Thyroid gland (tissue), 4 donors: ENCODE measurements around the gene TM9SF4. TPM values are rescaled to one million over a fixed set of nuclear protein-coding genes. Genes with fewer than 3 reads are reported as not detected.
A peak's percentile ranks its signal among the peaks of the same experiment; 100 is the strongest.

Experiments
- DNase-seq, 2 donors: peaks; one replicate each; pipeline ENCODE4 v3.0.0-alpha.2; 2019
- H3K27ac ChIP-seq, 3 donors: fragments of 200-600 bp; sonication (generic); 1 replicate in 2 of 3; 2 replicates in 1 of 3; pipeline ENCODE4 v1.5.1; 2016 to 2019; ENCODE audit warnings: mild to moderate bottlenecking in 1 of 3, moderate library complexity in 1 of 3
- H3K27me3 ChIP-seq: fragments of 200-600 bp; sonication (generic); one replicate; pipeline ENCODE4 v1.5.1; 2019
- H3K36me3 ChIP-seq, 2 donors: fragments of 200-600 bp; sonication (generic); one replicate each; pipeline ENCODE4 v1.5.1; 2016 to 2019
- H3K4me1 ChIP-seq, 2 donors: fragments of 200-600 bp; sonication (generic); one replicate each; pipeline ENCODE4 v1.5.1; 2017 to 2019
- H3K4me3 ChIP-seq, 3 donors: fragments of 200-600 bp; sonication (generic); replicated peaks in 1 of 3; 1 replicate in 2 of 3; 2 replicates in 1 of 3; pipeline ENCODE4 v1.5.1; 2016; ENCODE audit warnings: mild to moderate bottlenecking in 1 of 3
- H3K9me3 ChIP-seq: fragments of 200-600 bp; sonication (generic); one replicate; pipeline ENCODE4 v1.5.1; 2017
- CTCF ChIP-seq, 6 experiments: fragments of 200-600 bp in 3 of 6; fragments of 450-650 bp in 3 of 6; sonication (generic) in 3 of 6; IDR thresholded peaks; one replicate each; pipeline ENCODE4 v1.5.1; 2016 to 2019; ENCODE audit warnings: antibody characterized with exemption in 6 of 6, mild to moderate bottlenecking in 2 of 6, inconsistent platforms in 1 of 6, moderate library complexity in 1 of 6
- POLR2A ChIP-seq, 2 donors: fragments of 450-650 bp; IDR thresholded peaks; one replicate each; pipeline ENCODE4 v1.6.1; 2017; ENCODE audit warnings: antibody characterized with exemption in 2 of 2, mild to moderate bottlenecking in 2 of 2, moderate library complexity in 1 of 2
- WGBS, 2 donors: methylation state at CpG; one replicate each; pipeline ENCODE4 v1.1.5; 2017; 5-methylcytosine and 5-hydroxymethylcytosine counted together
- intact Hi-C: fragments of 100-400 bp; cut with DNase I; formaldehyde crosslinking; loops from one replicate; pipeline ENCODE4 v1.15.1; 2023
- total RNA-seq, 4 donors: library from RNA; depleted of rRNA; stranded (reverse); fragments of >200 nt; gene quantifications; one replicate each; pipeline ENCODE4 v1.2.3, GENCODE V29; 2016

The TM9SF4 gene
- total RNA-seq, 4 donors from 2014 or later, result 28.8 to 46.0 (median 38.0) TPM

- no peak for TF ChIP-seq CTCF (IDR thresholded peaks at IDR 0.05)
- no peak for TF ChIP-seq POLR2A (IDR thresholded peaks at IDR 0.05)
- no peak overlapping the region for H3K4me3 ChIP-seq
- no peaks in the 10 kb centered on the region for H3K4me1 ChIP-seq
- H3K9me3 ChIP-seq, result no peaks in the 10 kb centered on the region
- H3K36me3 ChIP-seq, result no peaks in the 10 kb centered on the region
- H3K27ac ChIP-seq, result no peak overlapping the region
- WGBS, 2 donors, result 82 to 85% methylated on average over 1 to 3 of the region's 3 CpGs
- no peak for DNase-seq
- H3K27me3 ChIP-seq, result no peaks in the 10 kb centered on the region
- intact Hi-C loops, result no loop called here
Measured at GRCh38 chr20:32088759-32089158, 20.8 kb upstream of the TM9SF4 start.

GRCh38 chr20:32089637-32090362 lies 19.7 kb upstream of the TM9SF4 start:
- no peak overlapping the region for H3K27ac ChIP-seq
- no peaks in the 10 kb centered on the region for H3K4me1 ChIP-seq
- H3K4me3 ChIP-seq, result no peak overlapping the region
- WGBS, 2 donors, result 58 to 62% methylated on average over 5 of the region's 5 CpGs
- H3K27me3 ChIP-seq, result no peaks in the 10 kb centered on the region
- no peak for TF ChIP-seq POLR2A (IDR thresholded peaks at IDR 0.05)
- no peak for TF ChIP-seq CTCF (IDR thresholded peaks at IDR 0.05)
- H3K9me3 ChIP-seq, result no peaks in the 10 kb centered on the region
- intact Hi-C loops, result loop anchor here (10.0 kb wide), 1 partner anchor 265 kb away; no protein-coding TSS in a partner anchor
- H3K36me3 ChIP-seq, result no peaks in the 10 kb centered on the region
- DNase-seq, result no peak

GRCh38 chr20:32091888-32092346 lies 17.6 kb upstream of the TM9SF4 start:
- H3K9me3 ChIP-seq, result no peaks in the 10 kb centered on the region
- TF ChIP-seq CTCF (IDR thresholded peaks at IDR 0.05), result peak; percentile 60 to 93 (median 77)
- no peak for TF ChIP-seq POLR2A (IDR thresholded peaks at IDR 0.05)
- no peak overlapping the region for H3K4me3 ChIP-seq
- WGBS, 2 donors, result 3 to 4% methylated on average over 7 of the region's 7 CpGs
- intact Hi-C loops, result loop anchor here (10.0 kb wide), 1 partner anchor 267 kb away; no protein-coding TSS in a partner anchor
- peak; percentile 80 to 82 for DNase-seq
- no peaks in the 10 kb centered on the region for H3K27me3 ChIP-seq
- H3K36me3 ChIP-seq, result no peaks in the 10 kb centered on the region
- no peak overlapping the region for H3K27ac ChIP-seq
- H3K4me1 ChIP-seq, result no peaks in the 10 kb centered on the region

GRCh38 chr20:32098786-32099185 lies 10.7 kb upstream of the TM9SF4 start:
- Histone ChIP-seq H3K4me3 (no peak overlapping the region), H3K36me3 (no peaks in the 10 kb centered on the region), H3K27ac (no peak overlapping the region), H3K4me1 (no peaks in the 10 kb centered on the region), H3K9me3 (no peaks in the 10 kb centered on the region), H3K27me3 (no peaks in the 10 kb centered on the region)
- TF ChIP-seq CTCF (IDR thresholded peaks at IDR 0.05) (no peak), POLR2A (IDR thresholded peaks at IDR 0.05) (no peak)
- WGBS, 2 donors, result 76 to 77% methylated on average over 6 of the region's 6 CpGs
- intact Hi-C loops, result loop anchor here (10.0 kb wide), 1 partner anchor 274 kb away; no protein-coding TSS in a partner anchor
- no peak for DNase-seq

GRCh38 chr20:32108814-32109391 lies 611 bp upstream of the TM9SF4 start:
- peaks cover 8 to 10% of the 10 kb centered on the region in 2 donors for H3K4me1 ChIP-seq
- no peaks in the 10 kb centered on the region for H3K36me3 ChIP-seq
- no peaks in the 10 kb centered on the region for H3K27me3 ChIP-seq
- DNase-seq, result no peak
- 65 to 66% methylated on average over 5 of the region's 5 CpGs for WGBS, 2 donors
- intact Hi-C loops, result no loop called here
- no peaks in the 10 kb centered on the region for H3K9me3 ChIP-seq
- TF ChIP-seq POLR2A (IDR thresholded peaks at IDR 0.05) (no peak), CTCF (IDR thresholded peaks at IDR 0.05) (no peak)
- peak overlapping the region; percentile 99 to 100 (median 99) for H3K27ac ChIP-seq
- peak overlapping the region in 1 of 3 donors; percentile 69 for H3K4me3 ChIP-seq
